ENCODE data around the gene ALKBH1. TPM values are rescaled to one million over a fixed set of nuclear protein-coding genes. Genes with fewer than 3 reads are reported as not detected.
"Not testable (repeated sequence)": the region's sequence is repeated elsewhere in the genome, so short reads cannot be mapped to it uniquely, and the experiment has no call there.

ALKBH1 gene
- total RNA-seq, 2 experiments from 2014 or later: 12.6 to 16.2 TPM

DNA sequence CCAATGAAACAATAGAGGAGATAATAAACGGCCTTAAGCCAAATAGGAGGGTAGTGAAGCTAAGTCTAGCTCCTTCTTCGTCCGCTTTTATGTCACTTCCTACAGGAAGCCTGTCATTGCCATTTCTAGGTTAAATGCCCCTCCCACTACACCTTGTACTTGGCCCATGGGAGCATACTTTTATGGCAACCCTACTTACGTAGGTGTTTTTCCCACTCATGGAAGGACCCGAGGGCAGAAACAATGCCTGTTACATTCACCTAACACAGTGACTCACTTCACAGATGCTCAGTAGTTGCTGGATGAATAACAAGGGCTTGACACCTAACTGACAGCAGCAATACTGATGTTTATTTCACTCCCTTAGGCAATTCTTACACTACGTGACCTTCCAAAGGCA, 44.5 kb downstream of the ALKBH1 start:
- no TSS peak for BruUV-seq (replicated peaks)
- DNase-seq (ENCODE audit: low spot score): no peak
- Histone ChIP-seq H3K79me2 (ENCODE audit: insufficient read depth, low read depth, low read length) (no peaks in the 10 kb centered on the region), H4K20me1 (ENCODE audit: insufficient read depth, low read length) (no peaks in the 10 kb centered on the region), H3K4me2 (ENCODE audit: low read length) (no peak overlapping the region), H3K27ac (ENCODE audit: low read depth, low read length, poor library complexity, severe bottlenecking) (no peak overlapping the region), H2AFZ (ENCODE audit: low read length) (no peak overlapping the region), H3K9me3 (ENCODE audit: low read length) (no peaks in the 10 kb centered on the region), H3K9me2 (ENCODE audit: insufficient read depth, low read length) (no peaks in the 10 kb centered on the region), H3K4me3 (ENCODE audit: low read depth, low read length, poor library complexity, severe bottlenecking) (no peak overlapping the region), H3K36me3 (ENCODE audit: insufficient read depth, low read length) (no peaks in the 10 kb centered on the region), H3K4me1 (ENCODE audit: insufficient read depth, low read length, poor library complexity, severe bottlenecking) (no peaks in the 10 kb centered on the region)
- ChIA-PET CTCF (ENCODE audit: unreplicated experiment) (no interaction called here), POLR2A (interaction anchor here (1.2 kb wide), 1 partner anchor 176 kb away, joined by 3 read pairs; no protein-coding TSS in a partner anchor)
- intact Hi-C loops (cut with micrococcal nuclease; ENCODE audit: unreplicated experiment): no loop called here
- TF ChIP-seq EZH2phosphoT487 (IDR thresholded peaks at IDR 0.05; ENCODE audit: borderline replicate concordance, low read depth, low read length): no peak
- TF ChIP-seq CTCF (conservative IDR thresholded peaks at IDR 0.05; ENCODE audit: low read length): no peak

DNA sequence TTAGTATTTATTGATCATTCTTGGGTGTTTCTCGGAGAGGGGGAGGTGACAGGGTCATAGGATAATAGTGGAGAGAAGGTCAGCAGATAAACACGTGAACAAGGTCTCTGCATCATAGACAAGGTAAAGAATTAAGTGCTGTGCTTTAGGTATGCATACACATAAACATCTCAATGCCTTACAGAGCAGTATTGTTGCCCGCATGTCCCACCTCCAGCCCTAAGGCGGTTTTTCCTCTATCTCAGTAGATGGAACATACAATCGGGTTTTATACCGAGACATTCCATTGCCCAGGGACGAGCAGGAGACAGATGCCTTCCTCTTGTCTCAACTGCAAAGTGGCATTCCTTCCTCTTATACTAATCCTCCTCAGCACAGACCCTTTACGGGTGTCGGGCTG, 46.3 kb downstream of the ALKBH1 start:
- H2AFZ ChIP-seq (ENCODE audit: low read length); H4K20me1 ChIP-seq (ENCODE audit: insufficient read depth, low read length); H3K4me3 ChIP-seq (ENCODE audit: low read depth, low read length, poor library complexity, severe bottlenecking); CTCF ChIA-PET (ENCODE audit: unreplicated experiment); POLR2A ChIA-PET; BruUV-seq (replicated peaks); H3K36me3 ChIP-seq (ENCODE audit: insufficient read depth, low read length); H3K79me2 ChIP-seq (ENCODE audit: insufficient read depth, low read depth, low read length); H3K27ac ChIP-seq (ENCODE audit: low read depth, low read length, poor library complexity, severe bottlenecking); H3K4me2 ChIP-seq (ENCODE audit: low read length); H3K4me1 ChIP-seq (ENCODE audit: insufficient read depth, low read length, poor library complexity, severe bottlenecking); H3K9me3 ChIP-seq (ENCODE audit: low read length); intact Hi-C loops (cut with micrococcal nuclease; ENCODE audit: unreplicated experiment); H3K9me2 ChIP-seq (ENCODE audit: insufficient read depth, low read length); DNase-seq (ENCODE audit: low spot score): not testable (repeated sequence)

- no peak overlapping the region for H3K4me3 ChIP-seq (ENCODE audit: low read depth, low read length, poor library complexity, severe bottlenecking)
- intact Hi-C loops (cut with micrococcal nuclease; ENCODE audit: unreplicated experiment): no loop called here
- ChIA-PET CTCF (ENCODE audit: unreplicated experiment) (no interaction called here), POLR2A (no interaction called here)
- H4K20me1 ChIP-seq (ENCODE audit: insufficient read depth, low read length): no peaks in the 10 kb centered on the region
- no peaks in the 10 kb centered on the region for H3K9me2 ChIP-seq (ENCODE audit: insufficient read depth, low read length)
- no peak overlapping the region for H2AFZ ChIP-seq (ENCODE audit: low read length)
- H3K4me1 ChIP-seq (ENCODE audit: insufficient read depth, low read length, poor library complexity, severe bottlenecking): peaks cover 6% of the 10 kb centered on the region
- H3K36me3 ChIP-seq (ENCODE audit: insufficient read depth, low read length): no peaks in the 10 kb centered on the region
- no peak for DNase-seq (ENCODE audit: low spot score)
- no peak for TF ChIP-seq EZH2phosphoT487 (IDR thresholded peaks at IDR 0.05; ENCODE audit: borderline replicate concordance, low read depth, low read length)
- no peak for TF ChIP-seq CTCF (conservative IDR thresholded peaks at IDR 0.05; ENCODE audit: low read length)
- H3K27ac ChIP-seq (ENCODE audit: low read depth, low read length, poor library complexity, severe bottlenecking): no peak overlapping the region
- no peaks in the 10 kb centered on the region for H3K9me3 ChIP-seq (ENCODE audit: low read length)
- no peak overlapping the region for H3K4me2 ChIP-seq (ENCODE audit: low read length)
- H3K79me2 ChIP-seq (ENCODE audit: insufficient read depth, low read depth, low read length): no peaks in the 10 kb centered on the region
- no TSS peak for BruUV-seq (replicated peaks)
Measured at GRCh38 chr14:77660754-77661153, 47.1 kb downstream of the ALKBH1 start.
